COLO829 (cell line): ENCODE measurements around the gene TMEM174.

Source experiments
- DNase-seq: peaks from one replicate; pipeline ENCODE4 v3.0.0; 2012; ENCODE audit warnings: low spot score

TMEM174 gene

GRCh38 chr5:73154208-73155006, 18.6 kb upstream of the TMEM174 start:
- no peak for DNase-seq

GRCh38 chr5:73155271-73156222, 17.4 kb upstream of the TMEM174 start:
- no peak for DNase-seq

GRCh38 chr5:73157414-73158303, 15.3 kb upstream of the TMEM174 start:
- DNase-seq = no peak

- no peak for DNase-seq
These were observed 14.7 kb upstream of the TMEM174 start for GRCh38 chr5:73158313-73158712.

GRCh38 chr5:73160239-73160671, 12.7 kb upstream of the TMEM174 start:
- DNase-seq = no peak

- DNase-seq = no peak
These were observed 2.5 kb upstream of the TMEM174 start for GRCh38 chr5:73170522-73170921.

- no peak for DNase-seq
These were observed 1.5 kb upstream of the TMEM174 start for GRCh38 chr5:73171495-73171894.

GRCh38 chr5:73174100-73174815, 1.3 kb downstream of the TMEM174 start:
- DNase-seq = no peak

- DNase-seq = no peak
These were observed 3.3 kb downstream of the TMEM174 start for GRCh38 chr5:73176250-73176649.

GRCh38 chr5:73178265-73178664, 5.3 kb downstream of the TMEM174 start:
- no peak for DNase-seq

- DNase-seq = no peak
These were observed 6.7 kb downstream of the TMEM174 start for GRCh38 chr5:73179730-73180129.

- no peak for DNase-seq
These were observed 7.6 kb downstream of the TMEM174 start for GRCh38 chr5:73180566-73180965.

GRCh38 chr5:73182307-73182706, 9.3 kb downstream of the TMEM174 start:
- DNase-seq = no peak

GRCh38 chr5:73183000-73183399, 10.0 kb downstream of the TMEM174 start:
- no peak for DNase-seq

- DNase-seq = no peak
These were observed 10.5 kb downstream of the TMEM174 start for GRCh38 chr5:73183481-73183891.

- no peak for DNase-seq
These were observed 14.0 kb downstream of the TMEM174 start for GRCh38 chr5:73186976-73187375.

- no peak for DNase-seq
These were observed 16.0 kb downstream of the TMEM174 start for GRCh38 chr5:73188764-73189531.

GRCh38 chr5:73189871-73190376, 16.9 kb downstream of the TMEM174 start:
- DNase-seq = no peak

GRCh38 chr5:73192370-73192769, 19.4 kb downstream of the TMEM174 start:
- DNase-seq = no peak

- no peak for DNase-seq
These were observed 20.6 kb downstream of the TMEM174 start for GRCh38 chr5:73193592-73193991.
